SK-N-SH (cell line): ENCODE measurements around the gene TIE1. TPM values are rescaled to one million over a fixed set of nuclear protein-coding genes. Genes with fewer than 3 reads are reported as not detected.

ENCODE experiments used
- CTCF ChIA-PET: fragments of 300-600, 350-600 bp; formaldehyde crosslinking; extraction: SDS; loops from one replicate; lab custom pipeline; 2021; lab: Yijun Ruan, JAX
- POLR2A ChIA-PET: fragments of 350-600 bp; sonication (Branson Sonifier 250); formaldehyde crosslinking; extraction: SDS; loops from one replicate; lab custom pipeline; 2020; ENCODE audit warnings: antibody characterized with exemption, inconsistent platforms; lab: Yijun Ruan, JAX
- DNase-seq: peaks from one replicate; pipeline ENCODE4 v3.0.0; 2012
- H2AFZ ChIP-seq: fragments of 200-600 bp; sonication (generic); 2 replicates; pipeline ENCODE4 v1.8.1; 2016; ENCODE audit warnings: antibody characterized with exemption, mild to moderate bottlenecking, low read depth
- H3F3A ChIP-seq: fragments of 200-600 bp; sonication (generic); replicated peaks from 2 replicates; pipeline ENCODE3; 2016; ENCODE audit warnings: antibody characterized with exemption, mild to moderate bottlenecking; ENCODE audit not compliant: insufficient read depth
- H3K27ac ChIP-seq, 2 experiments: fragments of 200-500 bp in 1 of 2; fragments of 200-600 bp in 1 of 2; sonication (Bioruptor generic) in 1 of 2; sonication (generic), shearing (Covaris generic) in 1 of 2; 2 replicates each; pipeline versions ENCODE4 v1.5.1 to v1.6.1; 2014 to 2016; ENCODE audit warnings: low read depth in 2 of 2, inconsistent platforms in 1 of 2, low read length in 1 of 2, mild to moderate bottlenecking in 1 of 2, mixed read lengths in 1 of 2
- H3K27me3 ChIP-seq: fragments of 200-600 bp; sonication (generic), shearing (Covaris generic); 2 replicates; pipeline ENCODE4 v1.6.1; 2016; ENCODE audit warnings: mixed run types; ENCODE audit not compliant: insufficient read depth
- H3K36me3 ChIP-seq, 2 experiments: fragments of 200-500 bp in 1 of 2; fragments of 200-600 bp in 1 of 2; sonication (Bioruptor generic) in 1 of 2; sonication (generic) in 1 of 2; replicated peaks in 1 of 2; 2 replicates each; pipeline versions ENCODE3 to v1.5.1; 2014 to 2016; ENCODE audit warnings: low read length in 1 of 2, mild to moderate bottlenecking in 1 of 2; ENCODE audit not compliant: insufficient read depth in 2 of 2, control insufficient read depth in 1 of 2
- H3K4me1 ChIP-seq, 2 experiments: fragments of 200-500 bp in 1 of 2; fragments of 200-600 bp in 1 of 2; sonication (Bioruptor generic) in 1 of 2; sonication (generic), shearing (Covaris generic) in 1 of 2; 2 replicates each; pipeline versions ENCODE4 v1.5.1 to v1.6.1; 2014 to 2016; ENCODE audit warnings: low read depth in 1 of 2, low read length in 1 of 2, mixed run types in 1 of 2; ENCODE audit not compliant: insufficient read depth in 2 of 2, control insufficient read depth in 1 of 2
- H3K4me2 ChIP-seq: fragments of 200-600 bp; sonication (generic), shearing (Covaris generic); 2 replicates; pipeline ENCODE4 v1.6.1; 2017; ENCODE audit warnings: mixed run types
- H3K4me3 ChIP-seq, 2 experiments: fragments of 200-500 bp in 1 of 2; fragments of 200-600 bp in 1 of 2; sonication (Bioruptor generic) in 1 of 2; sonication (generic), shearing (Covaris generic) in 1 of 2; 2 replicates each; pipeline versions ENCODE4 v1.5.1 to v1.8.1; 2014 to 2016; ENCODE audit warnings: low read depth in 2 of 2, inconsistent platforms in 1 of 2, low read length in 1 of 2, mild to moderate bottlenecking in 1 of 2, mixed read lengths in 1 of 2, moderate library complexity in 1 of 2
- H3K79me2 ChIP-seq: fragments of 200-600 bp; sonication (generic); 2 replicates; pipeline ENCODE4 v1.8.1; 2017; ENCODE audit warnings: mild to moderate bottlenecking; ENCODE audit not compliant: insufficient read depth
- H3K9ac ChIP-seq: fragments of 200-600 bp; sonication (generic); 2 replicates; pipeline ENCODE4 v1.6.1; 2017; ENCODE audit warnings: mixed run types
- H3K9me2 ChIP-seq: fragments of 200-600 bp; sonication (generic); 2 replicates; pipeline ENCODE4 v1.6.1; 2017; ENCODE audit warnings: mixed run types
- H3K9me3 ChIP-seq: fragments of 200-600 bp; sonication (generic); 2 replicates; pipeline ENCODE4 v1.6.1; 2017; ENCODE audit warnings: mixed run types, mild to moderate bottlenecking, moderate library complexity
- H4K20me1 ChIP-seq: fragments of 200-600 bp; sonication (generic); 2 replicates; pipeline ENCODE4 v1.6.1; 2017; ENCODE audit warnings: mild to moderate bottlenecking, mixed run types; ENCODE audit not compliant: insufficient read depth
- CHD2 ChIP-seq: fragments of 150-350 bp; IDR thresholded peaks from 2 replicates; pipeline ENCODE4 v1.6.1; 2018; ENCODE audit warnings: low read length; ENCODE audit not compliant: partially characterized antibody
- CTCF ChIP-seq: fragments of 200-600 bp; sonication (generic); IDR thresholded peaks from 2 replicates; pipeline ENCODE4 v1.6.1; 2017; ENCODE audit warnings: antibody characterized with exemption, mild to moderate bottlenecking, moderate library complexity
- FOXJ3 ChIP-seq: sonication (generic); formaldehyde crosslinking; IDR thresholded peaks from 2 replicates; pipeline ENCODE4 v1.5.1; 2020; ENCODE audit warnings: mild to moderate bottlenecking, missing genetic modification reagents
- JUND ChIP-seq: IDR thresholded peaks from 2 replicates; pipeline ENCODE4 v1.4.0; 2012
- MAX ChIP-seq: IDR thresholded peaks from 2 replicates; pipeline ENCODE4 v1.4.0; 2012; ENCODE audit warnings: low read depth
- POLR2AphosphoS5 ChIP-seq: IDR thresholded peaks from 2 replicates; pipeline ENCODE4 v1.6.1; 2012; ENCODE audit warnings: low read depth, low read length
- RCOR1 ChIP-seq: fragments of 150-350 bp; IDR thresholded peaks from 2 replicates; pipeline ENCODE4 v1.6.1; 2017; ENCODE audit warnings: antibody characterized with exemption, low read length
- RFX5 ChIP-seq: IDR thresholded peaks from 2 replicates; pipeline ENCODE4 v1.6.1; 2012; ENCODE audit warnings: mild to moderate bottlenecking, improper control_type of control experiment, low read length
- RXRA ChIP-seq: IDR thresholded peaks from 2 replicates; pipeline ENCODE4 v1.4.0; 2012; ENCODE audit warnings: low read depth, mild to moderate bottlenecking, borderline replicate concordance
- SIN3A ChIP-seq: IDR thresholded peaks from 2 replicates; pipeline ENCODE4 v1.6.1; 2012; ENCODE audit warnings: low read depth, mild to moderate bottlenecking, low read length, moderate library complexity, borderline replicate concordance
- SMC3 ChIP-seq: IDR thresholded peaks from 2 replicates; pipeline ENCODE4 v1.6.1; 2012; ENCODE audit warnings: low read depth, low read length, improper control_type of control experiment
- TCF12 ChIP-seq: IDR thresholded peaks from 2 replicates; pipeline ENCODE4 v1.4.0; 2012
- TEAD4 ChIP-seq: IDR thresholded peaks from 2 replicates; pipeline ENCODE4 v1.4.0; 2012; ENCODE audit warnings: mild to moderate bottlenecking, borderline replicate concordance; ENCODE audit not compliant: insufficient read depth
- USF1 ChIP-seq: IDR thresholded peaks from 2 replicates; pipeline ENCODE4 v1.4.0; 2012; ENCODE audit warnings: low read depth, borderline replicate concordance
- ZBTB33 ChIP-seq: IDR thresholded peaks from 2 replicates; pipeline ENCODE4 v1.4.0; 2012; ENCODE audit warnings: low read depth, borderline replicate concordance
- WGBS: methylation state at CpG from one replicate; pipeline ENCODE4 v1.1.6; 2017; ENCODE audit warnings: low lambda C conversion rate; 5-methylcytosine and 5-hydroxymethylcytosine counted together
- polyA plus RNA-seq, 3 experiments: library from polyadenylated mRNA; depleted of rRNA; stranded (reverse); fragments of >200 nt; gene quantifications; 2 replicates each; pipeline ENCODE4 v1.2.3, GENCODE V29; 2012

TIE1 gene
- polyA plus RNA-seq, 1 of the 3 experiments (the other 2 are of a cell fraction), result 1.6 TPM

GRCh38 chr1:43292216-43292615, 8.6 kb upstream of the TIE1 start:
- WGBS, result 63% methylated on average over 6 of the region's 7 CpGs
- H3K4me2 ChIP-seq, result no peak overlapping the region
- H3K4me3 ChIP-seq, result no peak overlapping the region
- H3K9me3 ChIP-seq, result no peaks in the 10 kb centered on the region
- H3K4me1 ChIP-seq, result peaks cover 0 to 6% of the 10 kb centered on the region in 2 experiments; a peak in 1 of 4 replicates
- peaks cover 20% of the 10 kb centered on the region; the same call in 1 of the 2 replicates for H3K27me3 ChIP-seq
- H4K20me1 ChIP-seq, result no peaks in the 10 kb centered on the region
- ChIA-PET CTCF (no interaction called here), POLR2A (interaction anchor here (0.6 kb wide), 1 partner anchor 345 kb away, joined by 4 read pairs; no protein-coding TSS in a partner anchor)
- H3K9ac ChIP-seq, result no peak overlapping the region
- H3K36me3 ChIP-seq, result no peaks in the 10 kb centered on the region
- no peak overlapping the region for H3K27ac ChIP-seq
- TF ChIP-seq SIN3A (no peak), SMC3 (no peak)
- H2AFZ ChIP-seq, result no peak overlapping the region
- no peak for DNase-seq
- H3K9me2 ChIP-seq, result no peaks in the 10 kb centered on the region
- no peaks in the 10 kb centered on the region for H3F3A ChIP-seq
- no peaks in the 10 kb centered on the region for H3K79me2 ChIP-seq

- Histone ChIP-seq H3F3A (no peaks in the 10 kb centered on the region), H3K36me3 (no peaks in the 10 kb centered on the region), H4K20me1 (no peaks in the 10 kb centered on the region), H3K79me2 (no peaks in the 10 kb centered on the region), H3K9ac (no peak overlapping the region), H3K4me1 (peaks cover 0 to 6% of the 10 kb centered on the region in 2 experiments; a peak in 1 of 4 replicates), H3K4me2 (no peak overlapping the region), H3K4me3 (no peak overlapping the region), H2AFZ (no peak overlapping the region), H3K9me3 (no peaks in the 10 kb centered on the region), H3K9me2 (no peaks in the 10 kb centered on the region), H3K27me3 (peaks cover 20% of the 10 kb centered on the region; the same call in 1 of the 2 replicates), H3K27ac (no peak overlapping the region)
- no peak for DNase-seq
- ChIA-PET POLR2A (interaction anchor here (0.6 kb wide), 1 partner anchor 345 kb away, joined by 4 read pairs; no protein-coding TSS in a partner anchor), CTCF (no interaction called here)
- TF ChIP-seq TCF12, result no peak
- TF ChIP-seq CHD2, result no peak
- no peak for TF ChIP-seq CTCF
- TF ChIP-seq USF1, result no peak
- TF ChIP-seq JUND, result no peak
- no peak for TF ChIP-seq FOXJ3 (CRISPR knock-in tag)
- TF ChIP-seq RXRA, result no peak
- TF ChIP-seq RFX5, result no peak
- TF ChIP-seq ZBTB33, result no peak
- no peak for TF ChIP-seq MAX
- no peak for TF ChIP-seq TEAD4
- no peak for TF ChIP-seq RCOR1
- TF ChIP-seq POLR2AphosphoS5, result no peak
- 65% methylated on average over 5 of the region's 5 CpGs for WGBS
Observed at GRCh38 chr1:43292679-43293078, 8.1 kb upstream of the TIE1 start.
